Upper lobe of right lung (tissue), 1 donor: ENCODE results near the gene ZNF354C. TPM values are rescaled to one million over a fixed set of nuclear protein-coding genes. Genes with fewer than 3 reads are reported as not detected.

Source experiments
- ATAC-seq: fragments of 200-7000 bp; cut with Tn5 transposase; one replicate; pipeline ENCODE4 v1.9.1; 2020; ENCODE audit warnings: mild to moderate bottlenecking, moderate library complexity
- DNase-seq: peaks from one replicate; pipeline ENCODE4 v3.0.0-alpha.2; 2020
- H3K27ac ChIP-seq: fragments of 200-600 bp; one replicate; pipeline ENCODE4 v1.8.0; 2022
- H3K27me3 ChIP-seq: fragments of 200-600 bp; one replicate; pipeline ENCODE4 v1.8.0; 2022; ENCODE audit warnings: mild to moderate bottlenecking
- H3K36me3 ChIP-seq: fragments of 200-600 bp; one replicate; pipeline ENCODE4 v1.8.0; 2022
- H3K4me1 ChIP-seq: fragments of 200-600 bp; one replicate; pipeline ENCODE4 v1.8.0; 2022
- H3K4me3 ChIP-seq: fragments of 200-600 bp; one replicate; pipeline ENCODE4 v1.8.0; 2022; ENCODE audit warnings: mild to moderate bottlenecking
- H3K9me3 ChIP-seq: fragments of 200-600 bp; one replicate; pipeline ENCODE4 v1.8.0; 2022
- intact Hi-C: fragments of 100-400 bp; cut with DNase I; formaldehyde crosslinking; loops from one replicate; pipeline ENCODE4 v1.11.0; 2022
- total RNA-seq: library from RNA; stranded (reverse); fragmentation: NEBNext Ultra II Directional; extraction: Animal tissue kit (Norgen Biotek cat#: 25700); gene quantifications from one replicate; pipeline ENCODE4 v1.2.1, GENCODE V29; 2021
- TF ChIP-seq, protein P1 (sequence below): fragments of 200-600 bp; IDR thresholded peaks from one replicate; pipeline ENCODE4 v1.8.0; 2022; ENCODE audit warnings: antibody characterized with exemption
- donor health status: DM: no; HTN: yes; CAD: no; lungs with severe emphysema.

The ZNF354C gene
- total RNA-seq, 1 donor from 2014 or later = 6.7 TPM

DNA sequence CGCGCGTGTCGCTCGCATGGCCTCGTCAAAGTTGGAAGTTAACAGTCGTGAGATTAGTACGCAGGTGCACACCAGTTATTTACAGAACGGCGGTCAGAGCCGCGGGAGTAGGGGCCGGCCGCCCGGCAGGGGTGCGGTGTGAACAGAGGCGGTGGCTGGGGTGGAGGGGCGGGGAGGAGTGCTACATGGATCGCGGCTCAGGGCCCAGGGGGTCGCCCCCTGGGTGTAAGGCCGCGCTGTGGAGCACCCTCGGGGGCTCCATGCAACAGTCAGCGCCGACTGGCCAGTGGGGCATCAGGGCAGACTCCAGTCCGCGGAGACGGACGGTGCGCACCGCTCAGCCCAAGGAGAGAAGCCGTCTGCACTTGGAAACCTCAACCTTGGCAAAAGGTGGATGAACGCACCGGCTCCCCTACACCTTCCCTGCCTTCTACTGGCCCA, 60.3 kb downstream of the ZNF354C start:
- TF ChIP-seq, protein P1, sequence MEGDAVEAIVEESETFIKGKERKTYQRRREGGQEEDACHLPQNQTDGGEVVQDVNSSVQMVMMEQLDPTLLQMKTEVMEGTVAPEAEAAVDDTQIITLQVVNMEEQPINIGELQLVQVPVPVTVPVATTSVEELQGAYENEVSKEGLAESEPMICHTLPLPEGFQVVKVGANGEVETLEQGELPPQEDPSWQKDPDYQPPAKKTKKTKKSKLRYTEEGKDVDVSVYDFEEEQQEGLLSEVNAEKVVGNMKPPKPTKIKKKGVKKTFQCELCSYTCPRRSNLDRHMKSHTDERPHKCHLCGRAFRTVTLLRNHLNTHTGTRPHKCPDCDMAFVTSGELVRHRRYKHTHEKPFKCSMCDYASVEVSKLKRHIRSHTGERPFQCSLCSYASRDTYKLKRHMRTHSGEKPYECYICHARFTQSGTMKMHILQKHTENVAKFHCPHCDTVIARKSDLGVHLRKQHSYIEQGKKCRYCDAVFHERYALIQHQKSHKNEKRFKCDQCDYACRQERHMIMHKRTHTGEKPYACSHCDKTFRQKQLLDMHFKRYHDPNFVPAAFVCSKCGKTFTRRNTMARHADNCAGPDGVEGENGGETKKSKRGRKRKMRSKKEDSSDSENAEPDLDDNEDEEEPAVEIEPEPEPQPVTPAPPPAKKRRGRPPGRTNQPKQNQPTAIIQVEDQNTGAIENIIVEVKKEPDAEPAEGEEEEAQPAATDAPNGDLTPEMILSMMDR = no peak
- Histone ChIP-seq H3K27ac (no peak overlapping the region), H3K36me3 (no peaks in the 10 kb centered on the region), H3K4me1 (no peaks in the 10 kb centered on the region), H3K4me3 (no peak overlapping the region), H3K27me3 (no peaks in the 10 kb centered on the region), H3K9me3 (no peaks in the 10 kb centered on the region)
- DNase-seq = peak; percentile 52
- no peak for ATAC-seq
- intact Hi-C loops = no loop called here

- H3K36me3 ChIP-seq = no peaks in the 10 kb centered on the region
- H3K27ac ChIP-seq = no peak overlapping the region
- H3K27me3 ChIP-seq = no peaks in the 10 kb centered on the region
- intact Hi-C loops = no loop called here
- TF ChIP-seq, protein P1 = no peak
- ATAC-seq = no peak
- peak; percentile 52 for DNase-seq
- H3K4me3 ChIP-seq = no peak overlapping the region
- H3K4me1 ChIP-seq = no peaks in the 10 kb centered on the region
- no peaks in the 10 kb centered on the region for H3K9me3 ChIP-seq
These were observed 60.9 kb downstream of the ZNF354C start for GRCh38 chr5:179120951-179121666.

GRCh38 chr5:179121667-179122111, 61.5 kb downstream of the ZNF354C start:
- Histone ChIP-seq H3K36me3 (no peaks in the 10 kb centered on the region), H3K9me3 (no peaks in the 10 kb centered on the region), H3K27me3 (no peaks in the 10 kb centered on the region), H3K27ac (no peak overlapping the region), H3K4me3 (no peak overlapping the region), H3K4me1 (no peaks in the 10 kb centered on the region)
- TF ChIP-seq, protein P1 = no peak
- intact Hi-C loops = no loop called here
- ATAC-seq = no peak
- no peak for DNase-seq

DNA sequence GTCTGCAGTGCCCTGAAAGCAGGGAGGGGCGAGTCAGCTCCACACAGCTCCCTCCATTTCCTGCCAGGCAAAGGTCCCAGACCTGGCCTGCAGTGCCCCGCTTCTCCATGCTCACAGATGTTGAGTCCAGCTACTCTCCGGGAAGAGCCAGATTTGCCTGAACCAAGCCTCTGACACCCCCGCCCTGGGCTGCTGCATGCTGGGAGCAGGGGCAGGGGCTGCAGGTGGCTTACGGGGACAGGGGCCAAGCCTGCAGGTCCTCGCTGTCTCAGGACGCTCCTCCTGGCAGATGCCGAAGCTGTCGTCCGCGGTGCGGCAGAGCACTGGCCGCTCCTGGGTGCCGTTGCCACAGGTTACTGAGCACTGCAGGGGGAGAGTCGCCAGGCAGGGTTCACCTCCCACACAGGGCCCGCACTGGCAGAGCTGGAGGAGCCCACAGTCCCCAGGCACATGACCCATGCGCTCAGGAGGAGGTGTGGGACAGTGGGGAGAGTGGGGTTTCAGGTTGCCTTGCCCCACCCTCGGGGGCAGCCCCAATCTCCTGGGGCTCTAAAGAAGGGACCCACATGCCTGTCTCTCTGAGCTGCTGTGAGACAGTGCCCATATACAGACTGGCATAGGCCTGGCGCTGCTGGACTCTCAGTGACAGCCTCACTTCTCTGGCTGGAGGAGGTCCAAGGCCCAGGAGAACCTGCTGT, 62.4 kb downstream of the ZNF354C start:
- no peak for ATAC-seq
- intact Hi-C loops = no loop called here
- H3K4me1 ChIP-seq = no peaks in the 10 kb centered on the region

GRCh38 chr5:179123109-179123426, 62.9 kb downstream of the ZNF354C start:
- Histone ChIP-seq H3K4me1 (no peaks in the 10 kb centered on the region), H3K9me3 (no peaks in the 10 kb centered on the region), H3K4me3 (no peak overlapping the region), H3K27me3 (no peaks in the 10 kb centered on the region), H3K36me3 (no peaks in the 10 kb centered on the region), H3K27ac (no peak overlapping the region)
- intact Hi-C loops = no loop called here
- peak; percentile 52 for DNase-seq
- ATAC-seq = no peak
- TF ChIP-seq, protein P1 = no peak

More for the DNA sequence above, 62.4 kb downstream of the ZNF354C start:
- Histone ChIP-seq H3K4me3 (no peak overlapping the region), H3K27ac (no peak overlapping the region), H3K36me3 (no peaks in the 10 kb centered on the region), H3K27me3 (no peaks in the 10 kb centered on the region), H3K9me3 (no peaks in the 10 kb centered on the region)
- no peak for DNase-seq
- TF ChIP-seq, protein P1 = no peak
